ENCODE results near the gene MRNIP.

MRNIP gene

DNA sequence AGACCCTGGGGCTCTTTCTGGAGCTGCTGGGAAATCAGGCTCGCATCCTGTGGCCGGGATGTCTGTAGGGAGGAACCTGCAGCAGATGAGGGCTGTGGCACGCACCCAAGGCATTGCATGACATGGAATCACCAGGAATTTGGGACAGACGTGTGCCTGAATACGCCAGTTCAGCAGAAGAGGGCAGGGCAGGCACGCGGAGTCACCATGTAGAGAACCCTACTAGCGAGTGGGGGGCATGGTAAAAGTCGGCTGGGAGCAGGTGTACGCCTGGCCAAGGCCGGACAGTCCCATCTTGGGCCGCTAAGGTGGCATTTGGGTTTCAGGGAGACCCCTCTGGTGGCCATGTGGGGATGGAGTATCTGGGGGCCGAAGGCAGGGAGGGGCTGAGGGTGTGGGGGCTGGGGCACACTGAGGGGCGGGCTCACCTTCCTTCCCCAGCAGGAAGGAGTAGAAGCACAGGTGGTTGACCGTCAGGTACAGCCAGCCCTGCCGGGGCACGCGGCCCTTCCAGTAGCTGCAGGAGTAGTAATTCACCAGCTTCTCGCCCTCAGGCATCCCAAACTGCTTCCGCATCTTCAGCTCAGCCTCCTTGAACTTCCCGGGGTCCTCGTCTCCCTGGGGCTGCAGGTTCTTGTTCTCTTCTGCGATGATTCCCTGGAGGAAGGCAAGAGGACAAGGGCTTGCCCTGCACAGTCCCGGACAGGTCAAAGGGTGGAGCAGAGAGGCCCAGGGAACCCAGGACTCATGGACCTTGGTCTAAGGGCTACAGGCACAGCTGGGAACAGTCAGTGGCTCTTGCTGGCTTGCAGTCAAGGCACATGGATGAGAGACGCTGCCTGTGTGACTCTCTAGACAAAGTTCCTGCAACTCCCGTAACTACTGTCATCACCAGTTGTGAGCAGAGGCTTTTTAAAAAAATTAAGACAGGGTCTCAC is 35.6 kb upstream of the MRNIP start:
- no peaks in the 10 kb centered on the region for H3K79me2 ChIP-seq (ENCODE audit: insufficient read depth, low read length)
- H3K4me2 ChIP-seq (ENCODE audit: low read depth, low read length, poor library complexity, severe bottlenecking): no peak overlapping the region
- no peak overlapping the region for H3K4me3 ChIP-seq (ENCODE audit: insufficient read depth, low read length, poor library complexity, severe bottlenecking)
- H3F3A ChIP-seq (ENCODE audit: insufficient read depth): no peaks in the 10 kb centered on the region
- H3K27me3 ChIP-seq (ENCODE audit: low read length): no peaks in the 10 kb centered on the region
- H3K9me3 ChIP-seq (ENCODE audit: insufficient read depth, low read length): no peaks in the 10 kb centered on the region
- no peak overlapping the region for H2AFZ ChIP-seq (ENCODE audit: low read depth, low read length, severe bottlenecking)
- H3K36me3 ChIP-seq (ENCODE audit: low read length): peaks cover 8% of the 10 kb centered on the region; the same call in 1 of the 2 replicates
- H3K9ac ChIP-seq (ENCODE audit: low read length): no peak overlapping the region
- H3K27ac ChIP-seq (ENCODE audit: low read depth, low read length): no peak overlapping the region
- TF ChIP-seq, protein P1, sequence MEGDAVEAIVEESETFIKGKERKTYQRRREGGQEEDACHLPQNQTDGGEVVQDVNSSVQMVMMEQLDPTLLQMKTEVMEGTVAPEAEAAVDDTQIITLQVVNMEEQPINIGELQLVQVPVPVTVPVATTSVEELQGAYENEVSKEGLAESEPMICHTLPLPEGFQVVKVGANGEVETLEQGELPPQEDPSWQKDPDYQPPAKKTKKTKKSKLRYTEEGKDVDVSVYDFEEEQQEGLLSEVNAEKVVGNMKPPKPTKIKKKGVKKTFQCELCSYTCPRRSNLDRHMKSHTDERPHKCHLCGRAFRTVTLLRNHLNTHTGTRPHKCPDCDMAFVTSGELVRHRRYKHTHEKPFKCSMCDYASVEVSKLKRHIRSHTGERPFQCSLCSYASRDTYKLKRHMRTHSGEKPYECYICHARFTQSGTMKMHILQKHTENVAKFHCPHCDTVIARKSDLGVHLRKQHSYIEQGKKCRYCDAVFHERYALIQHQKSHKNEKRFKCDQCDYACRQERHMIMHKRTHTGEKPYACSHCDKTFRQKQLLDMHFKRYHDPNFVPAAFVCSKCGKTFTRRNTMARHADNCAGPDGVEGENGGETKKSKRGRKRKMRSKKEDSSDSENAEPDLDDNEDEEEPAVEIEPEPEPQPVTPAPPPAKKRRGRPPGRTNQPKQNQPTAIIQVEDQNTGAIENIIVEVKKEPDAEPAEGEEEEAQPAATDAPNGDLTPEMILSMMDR (IDR thresholded peaks at IDR 0.05; ENCODE audit: insufficient read depth, low read length, poor library complexity, severe bottlenecking): no peak
- TF ChIP-seq EZH2phosphoT487 (conservative IDR thresholded peaks at IDR 0.05; ENCODE audit: low read length): no peak
- H4K20me1 ChIP-seq (ENCODE audit: low read depth, low read length): no peaks in the 10 kb centered on the region
- no peaks in the 10 kb centered on the region for H3K9me2 ChIP-seq (replicated peaks; ENCODE audit: insufficient read depth, low read length)

DNA sequence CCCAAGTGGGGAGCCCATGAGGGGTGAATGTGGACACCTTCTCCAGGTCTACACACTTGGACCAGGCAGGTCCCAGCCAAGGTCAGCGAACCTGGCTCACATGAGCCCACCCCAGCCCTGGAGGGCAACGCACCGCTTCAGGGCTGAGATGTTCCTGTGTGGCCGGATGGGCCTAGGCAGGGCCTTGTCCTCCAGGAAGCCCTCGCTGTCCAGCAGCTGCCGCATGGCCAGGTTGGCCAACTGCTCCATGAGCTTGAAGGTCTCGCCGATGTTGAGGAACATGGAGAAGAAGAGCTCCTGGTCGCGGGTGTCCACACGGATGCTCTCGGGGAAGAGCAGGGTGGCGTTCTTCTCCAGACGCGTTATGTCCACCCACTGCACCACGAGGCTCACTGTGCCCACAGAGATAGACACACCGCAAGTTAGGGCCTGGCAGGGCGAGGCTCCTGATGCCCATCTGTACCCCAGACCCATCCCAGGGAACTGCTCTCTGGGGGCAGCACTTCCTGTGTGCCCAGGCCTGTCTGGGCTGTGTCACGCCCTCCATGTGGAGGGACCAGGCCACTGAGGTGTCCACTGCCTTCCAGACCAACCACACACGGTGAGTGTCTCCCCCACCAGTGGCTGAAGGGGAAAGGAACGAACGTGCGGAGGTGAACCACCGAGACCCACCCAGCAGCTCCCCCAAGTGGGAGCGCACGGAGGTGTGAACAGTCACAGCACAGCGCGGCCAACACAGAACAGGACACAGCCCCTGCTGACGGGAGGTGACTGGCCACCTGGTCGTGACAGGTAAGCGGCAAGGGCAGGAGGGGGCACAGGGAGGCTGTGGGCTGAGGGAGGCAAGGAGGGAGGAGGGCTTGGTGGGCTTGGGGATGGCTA is 34.7 kb upstream of the MRNIP start:
- no peak overlapping the region for H3K27ac ChIP-seq (ENCODE audit: low read depth, low read length)
- no peaks in the 10 kb centered on the region for H3K79me2 ChIP-seq (ENCODE audit: insufficient read depth, low read length)
- H4K20me1 ChIP-seq (ENCODE audit: low read depth, low read length): no peaks in the 10 kb centered on the region
- no peaks in the 10 kb centered on the region for H3F3A ChIP-seq (ENCODE audit: insufficient read depth)
- no peak overlapping the region for H3K4me2 ChIP-seq (ENCODE audit: low read depth, low read length, poor library complexity, severe bottlenecking)
- H3K9me2 ChIP-seq (replicated peaks; ENCODE audit: insufficient read depth, low read length): no peaks in the 10 kb centered on the region
- no peak overlapping the region for H3K9ac ChIP-seq (ENCODE audit: low read length)
- 0 out of 2 replicates have a peak, but pooled peaks cover 2% of the 10 kb centered on the region for H3K36me3 ChIP-seq (ENCODE audit: low read length)
- H3K4me3 ChIP-seq (ENCODE audit: insufficient read depth, low read length, poor library complexity, severe bottlenecking): no peak overlapping the region
- no peak overlapping the region for H2AFZ ChIP-seq (ENCODE audit: low read depth, low read length, severe bottlenecking)
- no peaks in the 10 kb centered on the region for H3K9me3 ChIP-seq (ENCODE audit: insufficient read depth, low read length)
- H3K27me3 ChIP-seq (ENCODE audit: low read length): no peaks in the 10 kb centered on the region
- TF ChIP-seq EZH2phosphoT487 (conservative IDR thresholded peaks at IDR 0.05; ENCODE audit: low read length): no peak
- TF ChIP-seq, protein P1 (IDR thresholded peaks at IDR 0.05; ENCODE audit: insufficient read depth, low read length, poor library complexity, severe bottlenecking): no peak

DNA sequence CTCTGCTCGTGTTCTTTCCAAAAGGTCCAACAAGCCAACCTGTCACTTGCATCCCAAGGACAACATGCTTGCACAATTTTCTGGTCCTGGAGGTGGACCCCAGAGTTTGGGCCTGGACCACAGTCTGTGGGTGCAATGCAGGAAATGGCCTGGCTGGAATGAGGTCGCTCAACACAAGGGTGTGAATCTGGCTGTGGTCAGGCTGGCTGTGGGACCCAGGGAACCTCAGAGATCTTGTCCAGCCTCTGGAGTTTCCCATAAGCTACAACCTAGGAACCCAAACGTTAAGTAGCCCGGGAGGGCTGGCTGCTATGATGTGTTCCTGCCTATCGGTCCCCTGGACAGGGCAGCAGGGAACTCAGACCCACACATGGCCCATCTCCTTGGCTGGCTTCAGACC is 33.6 kb upstream of the MRNIP start:
- H3K36me3 ChIP-seq (ENCODE audit: low read length): no peaks in the 10 kb centered on the region
- no peaks in the 10 kb centered on the region for H3K9me3 ChIP-seq (ENCODE audit: insufficient read depth, low read length)
- H3K9ac ChIP-seq (ENCODE audit: low read length): no peak overlapping the region
- TF ChIP-seq EZH2phosphoT487 (conservative IDR thresholded peaks at IDR 0.05; ENCODE audit: low read length): no peak
- TF ChIP-seq, protein P1 (IDR thresholded peaks at IDR 0.05; ENCODE audit: insufficient read depth, low read length, poor library complexity, severe bottlenecking): no peak
- H3K9me2 ChIP-seq (replicated peaks; ENCODE audit: insufficient read depth, low read length): no peaks in the 10 kb centered on the region
- H4K20me1 ChIP-seq (ENCODE audit: low read depth, low read length): no peaks in the 10 kb centered on the region
- H3K79me2 ChIP-seq (ENCODE audit: insufficient read depth, low read length): no peaks in the 10 kb centered on the region
- no peak overlapping the region for H3K4me2 ChIP-seq (ENCODE audit: low read depth, low read length, poor library complexity, severe bottlenecking)
- no peak overlapping the region for H3K27ac ChIP-seq (ENCODE audit: low read depth, low read length)
- H2AFZ ChIP-seq (ENCODE audit: low read depth, low read length, severe bottlenecking): no peak overlapping the region
- H3F3A ChIP-seq (ENCODE audit: insufficient read depth): no peaks in the 10 kb centered on the region
- no peaks in the 10 kb centered on the region for H3K27me3 ChIP-seq (ENCODE audit: low read length)
- no peak overlapping the region for H3K4me3 ChIP-seq (ENCODE audit: insufficient read depth, low read length, poor library complexity, severe bottlenecking)

Measured in SU-DHL-6 (cell line).